Stomach smooth muscle (tissue), 2 donors: ENCODE data around the gene ZPR1.

Experiments used
- H3K27ac ChIP-seq: one replicate; pipeline ENCODE4 v1.7.0; 2013; ENCODE audit warnings: mild to moderate bottlenecking, low read length, inconsistent platforms
- H3K27me3 ChIP-seq, 2 donors: one replicate each; pipeline ENCODE4 v1.7.0; 2013; ENCODE audit warnings: low read length in 2 of 2; ENCODE audit not compliant: insufficient read depth in 2 of 2, control insufficient read depth in 1 of 2
- H3K36me3 ChIP-seq, 2 donors: one replicate each; pipeline ENCODE4 v1.7.0; 2013; ENCODE audit warnings: low read length in 2 of 2; ENCODE audit not compliant: control insufficient read depth in 2 of 2, insufficient read depth in 2 of 2
- H3K4me1 ChIP-seq: one replicate; pipeline ENCODE4 v1.7.0; 2013; ENCODE audit warnings: low read length; ENCODE audit not compliant: control insufficient read depth, insufficient read depth
- H3K4me3 ChIP-seq, 2 donors: one replicate each; pipeline ENCODE4 v1.7.0; 2013; ENCODE audit warnings: low read length in 2 of 2
- H3K9ac ChIP-seq, 2 donors: one replicate each; pipeline ENCODE4 v1.7.0; 2013; ENCODE audit warnings: low read length in 2 of 2, mild to moderate bottlenecking in 1 of 2
- H3K9me3 ChIP-seq, 2 donors: one replicate each; pipeline ENCODE4 v1.7.0; 2013; ENCODE audit warnings: low read length in 2 of 2; ENCODE audit not compliant: control insufficient read depth in 2 of 2
- donor health status: healthy.
- donor health status: Pancreatic carcinoma.

ZPR1 gene

DNA sequence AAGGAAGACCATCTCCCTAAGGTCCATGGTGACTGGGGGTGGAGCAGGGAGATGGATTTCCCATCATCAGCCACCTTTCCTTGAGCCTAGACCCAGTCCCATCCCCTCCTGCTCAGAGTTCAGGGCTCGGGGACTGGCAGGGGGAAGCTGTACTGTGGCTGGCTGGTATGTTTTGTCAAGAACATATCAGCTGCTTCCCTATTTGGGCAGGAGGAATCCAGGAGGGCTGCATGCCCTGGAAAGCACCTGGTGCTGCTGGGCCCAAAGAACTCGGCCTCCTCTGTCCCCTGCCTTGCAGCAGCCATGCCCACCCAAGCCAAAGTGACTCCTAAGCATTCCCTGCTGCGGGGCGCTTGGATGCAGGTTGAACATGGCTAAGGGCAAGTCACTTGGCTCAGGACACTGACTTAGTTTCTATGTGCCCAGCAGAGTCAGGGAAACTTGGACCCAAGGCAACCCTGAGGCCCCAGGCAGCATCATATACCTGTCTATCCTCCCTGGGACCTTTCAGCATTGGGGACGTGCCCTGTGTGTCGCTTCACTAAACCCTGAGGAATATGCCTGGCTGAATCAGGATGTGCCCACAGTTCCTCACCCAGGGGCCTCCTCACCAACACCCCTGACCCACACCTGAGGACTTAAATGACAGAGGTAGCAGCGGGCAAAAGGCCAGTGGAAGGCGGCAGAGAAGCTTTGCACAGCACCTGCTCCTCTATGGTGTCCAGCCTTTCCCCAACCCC, 58.2 kb downstream of the ZPR1 start:
- H3K4me3 ChIP-seq, result no peak overlapping the region
- peaks cover 6% of the 10 kb centered on the region for H3K4me1 ChIP-seq
- H3K27ac ChIP-seq, result no peak overlapping the region
- H3K27me3 ChIP-seq, result peaks cover 4 to 21% of the 10 kb centered on the region in 2 donors
- no peak overlapping the region for H3K9ac ChIP-seq
- no peaks in the 10 kb centered on the region for H3K36me3 ChIP-seq
- H3K9me3 ChIP-seq, result no peaks in the 10 kb centered on the region

DNA sequence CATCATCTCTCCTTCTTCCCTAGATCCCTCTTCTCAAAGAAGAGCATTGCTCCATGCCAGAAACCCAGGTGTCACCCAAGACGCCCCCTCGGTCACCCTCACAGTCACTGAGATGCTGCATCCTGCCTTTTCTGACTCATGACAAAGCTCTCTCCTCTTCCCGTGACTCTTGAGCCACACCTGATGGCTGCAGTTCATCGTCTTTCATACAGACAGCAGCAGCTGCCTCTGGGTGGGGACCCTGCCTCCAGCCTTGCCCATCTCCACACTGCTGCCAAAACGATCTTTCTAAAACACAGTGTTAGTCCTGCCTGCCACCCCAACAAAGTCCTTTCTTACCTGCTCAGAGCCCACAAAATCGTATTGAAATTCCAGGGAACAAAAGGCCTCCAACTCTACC, 59.8 kb downstream of the ZPR1 start:
- H3K4me1 ChIP-seq, result peaks cover 6% of the 10 kb centered on the region
- no peaks in the 10 kb centered on the region for H3K9me3 ChIP-seq
- H3K4me3 ChIP-seq, result no peak overlapping the region
- H3K36me3 ChIP-seq, result no peaks in the 10 kb centered on the region
- H3K27me3 ChIP-seq, result peaks cover 4 to 21% of the 10 kb centered on the region in 2 donors
- H3K27ac ChIP-seq, result no peak overlapping the region
- no peak overlapping the region for H3K9ac ChIP-seq

DNA sequence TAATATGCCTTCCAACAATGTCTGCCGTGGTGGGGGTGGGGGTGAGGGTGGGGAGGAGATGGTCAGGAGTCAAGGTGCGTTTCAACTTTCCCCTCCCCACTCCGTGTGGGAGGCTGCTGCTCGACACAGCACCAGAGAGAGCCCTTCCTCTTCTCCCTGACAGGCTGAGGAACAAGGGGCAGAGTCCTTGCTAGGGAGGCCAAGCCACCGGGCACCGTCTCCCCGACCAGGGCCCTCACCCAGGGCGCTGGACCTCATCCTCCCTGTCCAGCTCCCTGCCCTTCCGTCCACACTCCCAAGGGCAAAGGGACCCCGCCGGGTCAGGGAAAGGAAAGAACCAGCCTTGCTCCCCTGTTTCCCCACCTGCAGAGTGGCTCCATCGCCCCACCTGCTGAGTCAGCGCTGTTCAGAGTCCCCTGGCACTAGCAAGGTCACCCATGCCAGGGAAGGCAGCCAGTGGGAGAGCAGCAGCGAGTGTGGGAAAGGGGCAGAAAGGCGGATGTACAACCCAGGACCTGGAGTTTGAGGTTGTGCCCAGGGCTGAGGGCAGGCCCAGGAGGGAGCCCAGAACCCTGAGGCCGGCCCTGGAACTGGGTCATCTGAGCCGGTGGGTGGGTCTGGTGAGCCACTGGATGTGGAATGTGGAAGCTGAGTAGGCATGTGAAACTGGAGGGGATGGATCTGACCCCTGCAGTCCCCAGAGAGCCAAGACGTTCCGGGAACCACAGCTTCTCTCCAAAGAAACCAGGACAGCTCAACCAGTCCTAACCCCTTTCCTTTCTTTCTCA, 62.2 kb downstream of the ZPR1 start:
- peaks cover 2 to 15% of the 10 kb centered on the region in 2 donors for H3K27me3 ChIP-seq
- no peaks in the 10 kb centered on the region for H3K36me3 ChIP-seq

DNA sequence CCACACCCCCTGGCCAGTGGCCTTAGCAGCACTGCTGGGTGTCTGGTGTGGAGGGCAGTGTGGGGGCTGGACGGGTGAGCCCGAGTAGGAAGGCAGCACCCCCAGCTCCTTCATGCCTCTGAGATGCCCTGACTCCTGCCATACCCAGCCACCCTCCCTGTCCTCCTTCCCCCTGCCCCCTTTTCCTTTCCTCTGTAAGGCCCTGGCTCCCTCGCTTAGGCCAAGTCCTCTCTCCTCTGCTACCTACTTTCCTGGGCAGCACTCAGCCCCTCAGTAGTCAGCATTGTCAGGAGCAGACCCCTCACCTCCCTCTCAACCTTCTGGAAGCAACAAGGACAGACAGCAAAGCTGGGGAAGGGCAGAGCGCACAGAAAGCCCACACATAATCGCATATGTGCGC, 63.0 kb downstream of the ZPR1 start:
- Histone ChIP-seq H3K27me3 (peaks cover 0 to 14% of the 10 kb centered on the region in 2 donors), H3K4me3 (no peak overlapping the region), H3K9me3 (no peaks in the 10 kb centered on the region), H3K36me3 (no peaks in the 10 kb centered on the region), H3K27ac (no peak overlapping the region), H3K9ac (no peak overlapping the region), H3K4me1 (peaks cover 3% of the 10 kb centered on the region)

More for the DNA sequence above, 62.2 kb downstream of the ZPR1 start:
- H3K27ac ChIP-seq, result no peak overlapping the region
- H3K9me3 ChIP-seq, result no peaks in the 10 kb centered on the region
- no peak overlapping the region for H3K9ac ChIP-seq
- H3K4me1 ChIP-seq, result peaks cover 6% of the 10 kb centered on the region
- no peak overlapping the region for H3K4me3 ChIP-seq
